Heart left ventricle (tissue), 16 donors: ENCODE data around the gene GLT6D1. TPM values are rescaled to one million over a fixed set of nuclear protein-coding genes. Genes with fewer than 3 reads are reported as not detected.
"Not testable (repeated sequence)": the region's sequence is repeated elsewhere in the genome, so short reads cannot be mapped to it uniquely, and the experiment has no call there.

Source experiments
- ATAC-seq, 4 donors: fragments of 200-7000 bp; cut with Tn5 transposase; one replicate each; pipeline ENCODE4 v1.9.1; 2020 to 2022; ENCODE audit warnings: moderate library complexity in 4 of 4, mild to moderate bottlenecking in 3 of 4, moderate number of reproducible peaks in 1 of 4
- DNase-seq, 5 donors: peaks; one replicate each; pipeline ENCODE4 v3.0.0-alpha.2; 2020
- H3K27ac ChIP-seq, 12 donors: fragments of 200-600 bp; sonication (generic) in 4 of 12; one replicate each; pipeline versions ENCODE4 v1.5.0 to v1.8.0; 2016 to 2022; ENCODE audit warnings: mild to moderate bottlenecking in 2 of 12
- H3K27me3 ChIP-seq, 9 donors: fragments of 200-600 bp; sonication (generic) in 2 of 9; one replicate each; pipeline versions ENCODE4 v1.5.1 to v1.8.0; 2016 to 2022; ENCODE audit warnings: mild to moderate bottlenecking in 3 of 9
- H3K36me3 ChIP-seq, 9 donors: fragments of 200-600 bp; sonication (generic) in 2 of 9; one replicate each; pipeline versions ENCODE4 v1.5.0 to v1.8.0; 2018 to 2022; ENCODE audit warnings: mild to moderate bottlenecking in 2 of 9
- H3K4me1 ChIP-seq, 12 donors: fragments of 200-600 bp; sonication (generic) in 4 of 12; one replicate each; pipeline versions ENCODE4 v1.5.0 to v1.8.0; 2016 to 2022; ENCODE audit warnings: mild to moderate bottlenecking in 3 of 12
- H3K4me3 ChIP-seq, 12 donors: fragments of 200-600 bp; sonication (generic) in 4 of 12; one replicate each; pipeline versions ENCODE4 v1.5.0 to v1.8.0; 2017 to 2022; ENCODE audit warnings: mild to moderate bottlenecking in 9 of 12, moderate library complexity in 4 of 12
- H3K9me3 ChIP-seq, 12 donors: fragments of 200-600 bp; sonication (generic) in 4 of 12; one replicate each; pipeline versions ENCODE4 v1.5.0 to v1.8.0; 2016 to 2022; ENCODE audit warnings: mild to moderate bottlenecking in 1 of 12
- POLR2A ChIP-seq, 2 donors: fragments of 450-650 bp; IDR thresholded peaks; one replicate each; pipeline ENCODE4 v1.6.1; 2017; ENCODE audit warnings: antibody characterized with exemption in 2 of 2, mild to moderate bottlenecking in 2 of 2, moderate library complexity in 2 of 2
- WGBS, 4 donors: extraction: QIAGEN DNeasy Blood & Tissue Kit in 2 of 4; methylation state at CpG; one replicate each; pipeline versions ENCODE4 v1.1.5 to v1.1.7; 2013 to 2018; 5-methylcytosine and 5-hydroxymethylcytosine counted together
- intact Hi-C, 10 donors: fragments of 100-400 bp; cut with DNase I; formaldehyde crosslinking; loops; one replicate each; pipeline versions ENCODE4 v1.11.1 to v1.14.2; 2022
- polyA plus RNA-seq, 2 donors: library from polyadenylated mRNA; stranded (reverse); fragments of 200-250 nt; gene quantifications; one replicate each; pipeline ENCODE4 v1.2.3, GENCODE V29; 2013
- total RNA-seq, 9 donors: library from RNA; depleted of rRNA in 2 of 9; stranded (reverse); fragments of >200 nt in 2 of 9; fragmentation: NEBNext Ultra II Directional in 3 of 9; extraction: Animal tissue kit (Norgen Biotek cat#: 25700) in 3 of 9; gene quantifications; one replicate each; pipeline versions ENCODE4 v1.1.0 to v1.2.4, GENCODE V29; 2016 to 2023
- TF ChIP-seq, protein P1 (sequence below), 12 donors: fragments of 200-600 bp; sonication (generic) in 4 of 12; IDR thresholded peaks; one replicate each; pipeline versions ENCODE4 v1.5.0 to v1.8.0; 2018 to 2022; ENCODE audit warnings: antibody characterized with exemption in 12 of 12, mild to moderate bottlenecking in 5 of 12
- donor health status: ischemic (EF 13 %, LVEDD 7.1; RV severe dilation, severe dysfunction).
- donor health status: healthy with polysubstance abuse.
- donor health status: DM: no; HTN: yes; CAD: no.
- donor health status: DM: no; HTN: no; CAD: no.
- donor health status: ischemic (EF 25% LVEDD 6.9; RV normal size, moderate dysfunction).
- donor health status: ischemic (EF 25% LVEDD 5.7; RV mildly dilated, moderate dysfunction).
- donor health status: healthy.
- donor health status: DM: yes; HTN: yes; CAD: no.
- donor health status: ischemic (EF 35%, LVEDD 5.7; RV mildly dilated, moderate dysfunction).
- donor health status: nonischemic (EF 11% LVEDD 7.7; RV severe dilation, severe dysfunction).
- donor health status: DM: yes; HTN: yes; CAD: no.
- donor health status: PGD.
- donor health status: ischemic (EF 29% LVEDD 5.4; RV normal size, mild dysfunction).
- donor health status: nonischemic (EF 23%, LVEDD 6.1; RV moderate dilation, normal function).

The GLT6D1 gene
- total and polyA plus RNA-seq, 11 donors, result not detected

GRCh38 chr9:135671591-135672041 is 32.3 kb upstream of the GLT6D1 start:
- no peak overlapping the region for H3K27ac ChIP-seq
- H3K27me3 ChIP-seq, result peaks cover 0 to 11% (median 0%) of the 10 kb centered on the region in 9 donors
- no peaks in the 10 kb centered on the region for H3K4me1 ChIP-seq
- no peaks in the 10 kb centered on the region for H3K36me3 ChIP-seq
- no peaks in the 10 kb centered on the region for H3K9me3 ChIP-seq
- 49 to 58% (median 54%) methylated on average over 10 to 17 of the region's 17 CpGs for WGBS, 4 donors
- TF ChIP-seq, protein P1, sequence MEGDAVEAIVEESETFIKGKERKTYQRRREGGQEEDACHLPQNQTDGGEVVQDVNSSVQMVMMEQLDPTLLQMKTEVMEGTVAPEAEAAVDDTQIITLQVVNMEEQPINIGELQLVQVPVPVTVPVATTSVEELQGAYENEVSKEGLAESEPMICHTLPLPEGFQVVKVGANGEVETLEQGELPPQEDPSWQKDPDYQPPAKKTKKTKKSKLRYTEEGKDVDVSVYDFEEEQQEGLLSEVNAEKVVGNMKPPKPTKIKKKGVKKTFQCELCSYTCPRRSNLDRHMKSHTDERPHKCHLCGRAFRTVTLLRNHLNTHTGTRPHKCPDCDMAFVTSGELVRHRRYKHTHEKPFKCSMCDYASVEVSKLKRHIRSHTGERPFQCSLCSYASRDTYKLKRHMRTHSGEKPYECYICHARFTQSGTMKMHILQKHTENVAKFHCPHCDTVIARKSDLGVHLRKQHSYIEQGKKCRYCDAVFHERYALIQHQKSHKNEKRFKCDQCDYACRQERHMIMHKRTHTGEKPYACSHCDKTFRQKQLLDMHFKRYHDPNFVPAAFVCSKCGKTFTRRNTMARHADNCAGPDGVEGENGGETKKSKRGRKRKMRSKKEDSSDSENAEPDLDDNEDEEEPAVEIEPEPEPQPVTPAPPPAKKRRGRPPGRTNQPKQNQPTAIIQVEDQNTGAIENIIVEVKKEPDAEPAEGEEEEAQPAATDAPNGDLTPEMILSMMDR (IDR thresholded peaks at IDR 0.05), result no peak
- TF ChIP-seq POLR2A (IDR thresholded peaks at IDR 0.05), result no peak
- DNase-seq (peak in 2 of 5 donors; percentile 15 to 57), ATAC-seq (no peak)
- intact Hi-C loops, result no loop called here
- H3K4me3 ChIP-seq, result no peak overlapping the region

GRCh38 chr9:135670721-135671590 is 31.6 kb upstream of the GLT6D1 start:
- Histone ChIP-seq H3K27ac (no peak overlapping the region), H3K4me1 (no peaks in the 10 kb centered on the region), H3K9me3 (no peaks in the 10 kb centered on the region), H3K36me3 (no peaks in the 10 kb centered on the region), H3K27me3 (peaks cover 0 to 11% (median 0%) of the 10 kb centered on the region in 9 donors), H3K4me3 (no peak overlapping the region)
- TF ChIP-seq, protein P1 (IDR thresholded peaks at IDR 0.05), result no peak
- no peak for TF ChIP-seq POLR2A (IDR thresholded peaks at IDR 0.05)
- DNase-seq (peak in 1 of 5 donors; percentile 18), ATAC-seq (no peak)
- 87 to 89% (median 88%) methylated on average over 28 to 41 of the region's 41 CpGs for WGBS, 4 donors
- intact Hi-C loops, result no loop called here

DNA sequence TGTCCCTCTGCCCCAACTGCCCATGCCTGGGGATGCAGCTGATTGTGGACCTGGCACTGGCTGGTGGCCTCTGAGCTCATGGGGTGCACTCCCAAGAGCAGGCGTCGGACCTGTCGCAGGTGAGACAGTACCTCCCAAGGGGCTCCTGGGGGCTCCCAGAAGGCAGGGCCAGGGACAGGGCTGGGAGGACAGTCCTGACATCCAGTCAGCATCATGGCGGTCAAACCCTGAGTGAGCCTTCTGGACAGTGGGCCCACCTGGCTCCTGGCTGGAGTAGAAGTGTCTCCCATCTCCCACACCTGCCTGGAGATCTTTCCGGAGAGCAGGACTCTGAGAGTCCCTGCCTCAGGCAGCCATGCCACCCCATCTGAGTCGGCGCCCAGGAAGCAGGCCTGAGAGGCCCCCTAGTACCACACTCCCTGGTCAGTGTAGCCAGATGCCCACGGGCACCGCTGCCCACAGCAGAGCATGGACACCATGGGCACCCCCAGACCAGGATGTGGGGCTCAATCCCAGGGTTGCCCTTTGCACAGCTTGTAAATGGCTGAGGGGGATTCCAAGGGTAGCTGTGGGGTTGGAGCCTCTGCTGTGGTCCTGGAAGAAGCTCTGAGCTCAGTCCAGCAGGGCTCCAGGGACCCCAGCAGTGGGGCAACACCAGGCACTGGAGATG is 30.4 kb upstream of the GLT6D1 start:
- DNase-seq (peak in 2 of 5 donors; percentile 14 to 44), ATAC-seq (no peak)
- Histone ChIP-seq H3K4me3 (no peak overlapping the region), H3K36me3 (no peaks in the 10 kb centered on the region), H3K9me3 (no peaks in the 10 kb centered on the region), H3K27me3 (peaks cover 0 to 23% (median 0%) of the 10 kb centered on the region in 9 donors), H3K27ac (no peak overlapping the region), H3K4me1 (no peaks in the 10 kb centered on the region)
- WGBS, 4 donors, result 88 to 97% (median 95%) methylated on average over 3 to 9 of the region's 9 CpGs
- TF ChIP-seq, protein P1 (IDR thresholded peaks at IDR 0.05), result no peak
- intact Hi-C loops, result no loop called here

DNA sequence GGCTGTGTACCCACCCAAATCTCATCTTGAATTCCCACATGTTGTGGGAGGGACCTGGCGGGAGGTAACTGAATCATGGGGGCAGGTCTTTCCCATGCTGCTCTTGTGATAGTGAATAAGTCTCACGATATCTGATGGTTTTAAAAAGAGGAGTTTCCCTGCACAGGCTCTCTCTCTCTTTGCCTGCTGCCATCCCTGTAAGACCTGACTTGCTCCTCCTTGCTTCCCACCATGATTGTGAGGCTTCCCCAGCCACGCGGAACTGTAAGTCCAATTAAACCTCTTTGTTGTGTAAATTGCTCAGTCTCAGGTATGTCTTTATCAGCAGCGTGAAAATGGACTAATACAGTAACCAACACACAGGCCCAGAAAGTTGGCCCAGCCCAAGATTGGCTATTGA is 29.7 kb upstream of the GLT6D1 start:
- intact Hi-C loops, DNase-seq, H3K9me3 ChIP-seq, H3K4me3 ChIP-seq, H3K4me1 ChIP-seq, H3K27ac ChIP-seq, ATAC-seq, H3K36me3 ChIP-seq: not testable (repeated sequence)
- 87 to 91% (median 89%) methylated on average over 5 of the region's 5 CpGs for WGBS, 4 donors
- H3K27me3 ChIP-seq, result peaks cover 0 to 25% (median 0%) of the 10 kb centered on the region in 9 donors
